Endothelial cell of umbilical vein (primary cell): ENCODE results near the gene APBB3.

Experiments used
- EZH2 ChIP-seq: IDR thresholded peaks from 2 replicates; pipeline ENCODE4 v1.6.1; 2012; ENCODE audit warnings: borderline replicate concordance, low read depth, mild to moderate bottlenecking, moderate library complexity, low read length, inconsistent platforms; ENCODE audit not compliant: severe bottlenecking
- FOS ChIP-seq: IDR thresholded peaks from 2 replicates; pipeline ENCODE4 v1.6.1; 2011; ENCODE audit warnings: mild to moderate bottlenecking, low read length, moderate library complexity, borderline replicate concordance; ENCODE audit not compliant: insufficient read depth
- GATA2 ChIP-seq: IDR thresholded peaks from 2 replicates; pipeline ENCODE4 v1.7.0; 2011; ENCODE audit warnings: low read depth, mild to moderate bottlenecking, moderate library complexity, mixed read lengths, low read length; ENCODE audit not compliant: insufficient read length, insufficient read depth
- JUN ChIP-seq: IDR thresholded peaks from 2 replicates; pipeline ENCODE4 v1.6.1; 2011; ENCODE audit warnings: borderline replicate concordance, low read depth; ENCODE audit not compliant: insufficient read length, insufficient read depth
- MYC ChIP-seq: IDR thresholded peaks from one replicate; pipeline ENCODE4 v1.6.1; 2011; ENCODE audit warnings: mild to moderate bottlenecking, low read depth, low read length
- POLR2A ChIP-seq: IDR thresholded peaks from 2 replicates; pipeline ENCODE4 v1.6.1; 2012; ENCODE audit warnings: low read depth, mild to moderate bottlenecking, control low read depth, low read length
- POLR2AphosphoS5 ChIP-seq: IDR thresholded peaks from 2 replicates; pipeline ENCODE4 v1.6.1; 2012; ENCODE audit warnings: low read depth, mild to moderate bottlenecking, control low read depth, low read length, moderate library complexity; ENCODE audit not compliant: insufficient read depth
- TF ChIP-seq, protein P1 (sequence below), 2 donors: IDR thresholded peaks; 1 replicate in 1 of 2; 2 replicates in 1 of 2; pipeline ENCODE4 v1.5.1; 2011; ENCODE audit warnings: low read length in 2 of 2, mild to moderate bottlenecking in 2 of 2, moderate library complexity in 2 of 2, control low read depth in 1 of 2, inconsistent platforms in 1 of 2, low read depth in 1 of 2; ENCODE audit not compliant: insufficient read depth in 1 of 2; ENCODE audit errors: extremely low read depth in 1 of 2
- TF ChIP-seq, protein P2 (sequence below): IDR thresholded peaks from 2 replicates; pipeline ENCODE4 v1.6.1; 2011; ENCODE audit not compliant: insufficient read depth, insufficient read length

- no peak for TF ChIP-seq POLR2A
- no peak for TF ChIP-seq EZH2
- TF ChIP-seq, protein P1, sequence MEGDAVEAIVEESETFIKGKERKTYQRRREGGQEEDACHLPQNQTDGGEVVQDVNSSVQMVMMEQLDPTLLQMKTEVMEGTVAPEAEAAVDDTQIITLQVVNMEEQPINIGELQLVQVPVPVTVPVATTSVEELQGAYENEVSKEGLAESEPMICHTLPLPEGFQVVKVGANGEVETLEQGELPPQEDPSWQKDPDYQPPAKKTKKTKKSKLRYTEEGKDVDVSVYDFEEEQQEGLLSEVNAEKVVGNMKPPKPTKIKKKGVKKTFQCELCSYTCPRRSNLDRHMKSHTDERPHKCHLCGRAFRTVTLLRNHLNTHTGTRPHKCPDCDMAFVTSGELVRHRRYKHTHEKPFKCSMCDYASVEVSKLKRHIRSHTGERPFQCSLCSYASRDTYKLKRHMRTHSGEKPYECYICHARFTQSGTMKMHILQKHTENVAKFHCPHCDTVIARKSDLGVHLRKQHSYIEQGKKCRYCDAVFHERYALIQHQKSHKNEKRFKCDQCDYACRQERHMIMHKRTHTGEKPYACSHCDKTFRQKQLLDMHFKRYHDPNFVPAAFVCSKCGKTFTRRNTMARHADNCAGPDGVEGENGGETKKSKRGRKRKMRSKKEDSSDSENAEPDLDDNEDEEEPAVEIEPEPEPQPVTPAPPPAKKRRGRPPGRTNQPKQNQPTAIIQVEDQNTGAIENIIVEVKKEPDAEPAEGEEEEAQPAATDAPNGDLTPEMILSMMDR (IDR thresholded peaks at IDR 0.05; ENCODE audit: extremely low read depth in 1 of 2, insufficient read depth in 1 of 2, low read depth in 1 of 2, low read length in 2 of 2) = no peak
- TF ChIP-seq, protein P2, sequence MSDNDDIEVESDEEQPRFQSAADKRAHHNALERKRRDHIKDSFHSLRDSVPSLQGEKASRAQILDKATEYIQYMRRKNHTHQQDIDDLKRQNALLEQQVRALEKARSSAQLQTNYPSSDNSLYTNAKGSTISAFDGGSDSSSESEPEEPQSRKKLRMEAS = no peak
- TF ChIP-seq POLR2AphosphoS5 = no peak
- TF ChIP-seq MYC = no peak
- TF ChIP-seq JUN = no peak
- no peak for TF ChIP-seq GATA2
- no peak for TF ChIP-seq FOS
Observed at GRCh38 chr5:140603734-140604133, 39.3 kb upstream of the APBB3 start.
